Panc1 (cell line): Measurements from ENCODE around the gene FREM3.

Experiments
- POLR2AphosphoS5 ChIP-seq: IDR thresholded peaks from 2 replicates; pipeline ENCODE4 v1.6.1; 2012; ENCODE audit warnings: mild to moderate bottlenecking, low read depth, low read length, moderate library complexity
- REST ChIP-seq, 2 experiments: IDR thresholded peaks; 2 replicates each; pipeline ENCODE4 v1.6.1; 2011 to 2012; ENCODE audit warnings: low read depth in 2 of 2, control low read depth in 1 of 2, low read length in 1 of 2, mild to moderate bottlenecking in 1 of 2, moderate library complexity in 1 of 2; ENCODE audit not compliant: insufficient read depth in 1 of 2
- SIN3A ChIP-seq: IDR thresholded peaks from 2 replicates; pipeline ENCODE4 v1.6.1; 2012; ENCODE audit warnings: low read depth, mild to moderate bottlenecking, low read length, moderate library complexity, borderline replicate concordance; ENCODE audit not compliant: insufficient read depth
- TCF7L2 ChIP-seq: IDR thresholded peaks from 2 replicates; pipeline ENCODE4 v1.6.1; 2011; ENCODE audit warnings: mild to moderate bottlenecking, low read depth, low read length, inconsistent platforms
- TF ChIP-seq, protein P1 (sequence below): fragments of 450-650 bp; IDR thresholded peaks from 2 replicates; pipeline ENCODE4 v1.5.1; 2017; ENCODE audit warnings: mild to moderate bottlenecking

DNA sequence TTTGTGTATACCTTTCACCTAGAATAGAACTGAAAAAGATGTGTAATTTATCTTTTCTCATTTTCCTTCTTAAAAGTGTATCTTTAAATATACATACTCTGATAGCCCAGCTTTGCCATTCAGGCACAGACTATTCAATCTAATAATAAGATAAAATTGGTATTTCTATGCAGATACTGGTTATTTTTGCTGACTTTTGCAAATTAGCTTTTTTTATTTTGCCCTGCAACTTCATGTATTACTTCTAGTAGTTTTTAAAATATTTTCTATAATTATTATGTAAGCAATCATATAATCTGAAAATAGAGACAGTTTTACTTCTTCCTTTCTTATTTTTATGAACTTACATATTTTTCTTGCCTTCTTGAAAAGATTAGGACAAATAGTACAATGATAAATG is 45.4 kb upstream of the FREM3 start:
- TF ChIP-seq, protein P1, sequence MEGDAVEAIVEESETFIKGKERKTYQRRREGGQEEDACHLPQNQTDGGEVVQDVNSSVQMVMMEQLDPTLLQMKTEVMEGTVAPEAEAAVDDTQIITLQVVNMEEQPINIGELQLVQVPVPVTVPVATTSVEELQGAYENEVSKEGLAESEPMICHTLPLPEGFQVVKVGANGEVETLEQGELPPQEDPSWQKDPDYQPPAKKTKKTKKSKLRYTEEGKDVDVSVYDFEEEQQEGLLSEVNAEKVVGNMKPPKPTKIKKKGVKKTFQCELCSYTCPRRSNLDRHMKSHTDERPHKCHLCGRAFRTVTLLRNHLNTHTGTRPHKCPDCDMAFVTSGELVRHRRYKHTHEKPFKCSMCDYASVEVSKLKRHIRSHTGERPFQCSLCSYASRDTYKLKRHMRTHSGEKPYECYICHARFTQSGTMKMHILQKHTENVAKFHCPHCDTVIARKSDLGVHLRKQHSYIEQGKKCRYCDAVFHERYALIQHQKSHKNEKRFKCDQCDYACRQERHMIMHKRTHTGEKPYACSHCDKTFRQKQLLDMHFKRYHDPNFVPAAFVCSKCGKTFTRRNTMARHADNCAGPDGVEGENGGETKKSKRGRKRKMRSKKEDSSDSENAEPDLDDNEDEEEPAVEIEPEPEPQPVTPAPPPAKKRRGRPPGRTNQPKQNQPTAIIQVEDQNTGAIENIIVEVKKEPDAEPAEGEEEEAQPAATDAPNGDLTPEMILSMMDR, result no peak
- TF ChIP-seq POLR2AphosphoS5, result no peak
- TF ChIP-seq SIN3A, result no peak
- TF ChIP-seq REST (IDR thresholded peaks at IDR 0.05; ENCODE audit: insufficient read depth in 1 of 2, low read depth in 2 of 2, low read length in 1 of 2), result no peak
- no peak for TF ChIP-seq TCF7L2
